Neural crest cell (in vitro differentiated cells): ENCODE measurements around the gene MTHFD2. TPM values are rescaled to one million over a fixed set of nuclear protein-coding genes. Genes with fewer than 3 reads are reported as not detected.

ENCODE experiments used
- DNase-seq: peaks from one replicate; pipeline ENCODE4 v3.0.0; 2021; ENCODE audit warnings: low read depth, mixed read lengths, low spot score
- H3K27ac Mint-ChIP-seq: one replicate; pipeline ENCODE4 v1.8.0; 2021; ENCODE audit warnings: mild to moderate bottlenecking, mixed read lengths; ENCODE audit not compliant: unreplicated experiment
- H3K27me3 Mint-ChIP-seq: 2 replicates; pipeline ENCODE4 v1.8.0; 2021; ENCODE audit warnings: low read depth, mild to moderate bottlenecking, mixed read lengths
- H3K36me3 Mint-ChIP-seq: 2 replicates; pipeline ENCODE4 v1.8.0; 2021; ENCODE audit warnings: low read depth, mild to moderate bottlenecking, mixed read lengths
- H3K4me1 Mint-ChIP-seq: 2 replicates; pipeline ENCODE4 v1.8.0; 2021; ENCODE audit warnings: mixed read lengths
- H3K4me3 Mint-ChIP-seq: one replicate; pipeline ENCODE4 v1.8.0; 2021; ENCODE audit warnings: mild to moderate bottlenecking, mixed read lengths
- H3K9me3 Mint-ChIP-seq: 2 replicates; pipeline ENCODE4 v1.8.0; 2021; ENCODE audit warnings: mixed read lengths
- total RNA-seq: library from RNA; stranded (reverse); gene quantifications from 2 replicates; pipeline ENCODE4 v1.2.1, GENCODE V29; 2021
- TF ChIP-seq, protein P1 (sequence below): fragments of 200-600 bp; sonication (generic); conservative IDR thresholded peaks from 2 replicates; pipeline ENCODE4 v1.5.0; 2021; ENCODE audit warnings: antibody characterized with exemption, mild to moderate bottlenecking

MTHFD2 gene
- total RNA-seq, 1 donor from 2014 or later, result 101 TPM

DNA sequence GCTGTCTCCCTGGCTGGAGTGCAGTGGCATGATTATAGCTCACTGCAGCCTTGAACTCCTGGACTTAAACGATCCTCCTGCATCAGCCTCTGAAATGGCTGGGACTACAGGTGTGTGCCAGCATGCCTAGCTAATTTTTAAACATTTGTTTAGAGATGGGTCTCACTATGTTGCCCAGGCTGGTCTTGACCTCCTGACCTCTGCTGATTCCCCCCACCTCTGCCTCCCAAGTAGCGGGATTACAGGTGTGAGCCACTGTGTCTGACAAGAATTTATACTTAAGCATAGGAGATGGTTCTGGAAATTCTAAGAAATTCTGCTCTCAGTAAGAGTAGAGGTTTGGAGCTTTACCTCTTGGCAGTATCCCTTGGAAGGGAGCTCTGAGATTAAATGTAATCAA lies 18.2 kb downstream of the MTHFD2 start:
- Mint-ChIP-seq H3K27ac (no peak overlapping the region), H3K9me3 (no peaks in the 10 kb centered on the region), H3K36me3 (peaks cover 7% of the 10 kb centered on the region)

GRCh38 chr2:74219846-74220486 lies 21.6 kb downstream of the MTHFD2 start:
- DNase-seq, result no peak
- peaks cover 7% of the 10 kb centered on the region for H3K36me3 Mint-ChIP-seq
- no peaks in the 10 kb centered on the region for H3K9me3 Mint-ChIP-seq
- no peaks in the 10 kb centered on the region for H3K4me1 Mint-ChIP-seq
- H3K4me3 Mint-ChIP-seq, result no peak overlapping the region
- no peaks in the 10 kb centered on the region for H3K27me3 Mint-ChIP-seq
- TF ChIP-seq, protein P1, sequence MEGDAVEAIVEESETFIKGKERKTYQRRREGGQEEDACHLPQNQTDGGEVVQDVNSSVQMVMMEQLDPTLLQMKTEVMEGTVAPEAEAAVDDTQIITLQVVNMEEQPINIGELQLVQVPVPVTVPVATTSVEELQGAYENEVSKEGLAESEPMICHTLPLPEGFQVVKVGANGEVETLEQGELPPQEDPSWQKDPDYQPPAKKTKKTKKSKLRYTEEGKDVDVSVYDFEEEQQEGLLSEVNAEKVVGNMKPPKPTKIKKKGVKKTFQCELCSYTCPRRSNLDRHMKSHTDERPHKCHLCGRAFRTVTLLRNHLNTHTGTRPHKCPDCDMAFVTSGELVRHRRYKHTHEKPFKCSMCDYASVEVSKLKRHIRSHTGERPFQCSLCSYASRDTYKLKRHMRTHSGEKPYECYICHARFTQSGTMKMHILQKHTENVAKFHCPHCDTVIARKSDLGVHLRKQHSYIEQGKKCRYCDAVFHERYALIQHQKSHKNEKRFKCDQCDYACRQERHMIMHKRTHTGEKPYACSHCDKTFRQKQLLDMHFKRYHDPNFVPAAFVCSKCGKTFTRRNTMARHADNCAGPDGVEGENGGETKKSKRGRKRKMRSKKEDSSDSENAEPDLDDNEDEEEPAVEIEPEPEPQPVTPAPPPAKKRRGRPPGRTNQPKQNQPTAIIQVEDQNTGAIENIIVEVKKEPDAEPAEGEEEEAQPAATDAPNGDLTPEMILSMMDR, result no peak
- no peak overlapping the region for H3K27ac Mint-ChIP-seq

More for the DNA sequence above, 18.2 kb downstream of the MTHFD2 start:
- DNase-seq, result no peak
- Mint-ChIP-seq H3K4me1 (no peaks in the 10 kb centered on the region), H3K27me3 (no peaks in the 10 kb centered on the region), H3K4me3 (no peak overlapping the region)
- TF ChIP-seq, protein P1, result no peak

GRCh38 chr2:74221091-74221490 lies 22.7 kb downstream of the MTHFD2 start:
- no peaks in the 10 kb centered on the region for H3K9me3 Mint-ChIP-seq
- DNase-seq, result no peak
- H3K27ac Mint-ChIP-seq, result no peak overlapping the region
- peaks cover 5% of the 10 kb centered on the region for H3K4me1 Mint-ChIP-seq
- H3K27me3 Mint-ChIP-seq, result no peaks in the 10 kb centered on the region
- no peak overlapping the region for H3K4me3 Mint-ChIP-seq
- peaks cover 7% of the 10 kb centered on the region for H3K36me3 Mint-ChIP-seq
- TF ChIP-seq, protein P1, result no peak

GRCh38 chr2:74221604-74222299 lies 23.3 kb downstream of the MTHFD2 start:
- no peaks in the 10 kb centered on the region for H3K27me3 Mint-ChIP-seq
- H3K36me3 Mint-ChIP-seq, result peaks cover 7% of the 10 kb centered on the region

GRCh38 chr2:74222300-74222650 lies 23.9 kb downstream of the MTHFD2 start:
- TF ChIP-seq, protein P1, result no peak
- Mint-ChIP-seq H3K27me3 (no peaks in the 10 kb centered on the region), H3K9me3 (no peaks in the 10 kb centered on the region), H3K27ac (no peak overlapping the region), H3K36me3 (peaks cover 7% of the 10 kb centered on the region), H3K4me1 (peaks cover 11% of the 10 kb centered on the region), H3K4me3 (no peak overlapping the region)
- DNase-seq, result no peak

More at GRCh38 chr2:74221604-74222299, 23.3 kb downstream of the MTHFD2 start:
- Mint-ChIP-seq H3K4me1 (peaks cover 11% of the 10 kb centered on the region), H3K4me3 (no peak overlapping the region), H3K9me3 (no peaks in the 10 kb centered on the region), H3K27ac (no peak overlapping the region)
- DNase-seq, result no peak
- TF ChIP-seq, protein P1, result no peak
